Esophagus (tissue), 2 donors: Measurements from ENCODE around the gene EMX2. TPM values are rescaled to one million over a fixed set of nuclear protein-coding genes. Genes with fewer than 3 reads are reported as not detected.

ENCODE experiments used
- H3K27ac ChIP-seq, 2 donors: one replicate each; pipeline ENCODE4 v1.5.1; 2013; ENCODE audit warnings: low read depth in 2 of 2, mild to moderate bottlenecking in 2 of 2, inconsistent platforms in 1 of 2, low read length in 1 of 2, moderate library complexity in 1 of 2
- H3K27me3 ChIP-seq, 2 donors: one replicate each; pipeline ENCODE4 v1.6.1; 2013; ENCODE audit warnings: low read length in 2 of 2, control low read depth in 1 of 2, mild to moderate bottlenecking in 1 of 2; ENCODE audit not compliant: insufficient read depth in 2 of 2, control insufficient read depth in 1 of 2
- H3K36me3 ChIP-seq, 2 donors: one replicate each; pipeline ENCODE4 v1.6.1; 2013; ENCODE audit warnings: low read length in 1 of 2; ENCODE audit not compliant: control insufficient read depth in 2 of 2, insufficient read depth in 2 of 2
- H3K4me1 ChIP-seq, 2 donors: one replicate each; pipeline ENCODE4 v1.6.1; 2013; ENCODE audit warnings: low read length in 1 of 2; ENCODE audit not compliant: control insufficient read depth in 2 of 2, insufficient read depth in 2 of 2
- H3K4me3 ChIP-seq, 2 donors: one replicate each; pipeline ENCODE4 v1.5.1; 2013; ENCODE audit warnings: low read length in 2 of 2, mild to moderate bottlenecking in 2 of 2, low read depth in 1 of 2, moderate library complexity in 1 of 2
- H3K9me3 ChIP-seq, 2 donors: one replicate each; pipeline ENCODE4 v1.6.1; 2013; ENCODE audit warnings: mild to moderate bottlenecking in 2 of 2, low read depth in 1 of 2, low read length in 1 of 2, moderate library complexity in 1 of 2; ENCODE audit not compliant: control insufficient read depth in 2 of 2, insufficient read depth in 1 of 2
- WGBS, 2 donors: extraction: QIAGEN DNeasy Blood & Tissue Kit; methylation state at CpG; one replicate each; pipeline ENCODE4 v1.1.7; 2013; 5-methylcytosine and 5-hydroxymethylcytosine counted together
- polyA plus RNA-seq, 2 donors: library from polyadenylated mRNA; stranded (reverse); fragments of 200-250 nt; gene quantifications; one replicate each; pipeline ENCODE4 v1.2.3, GENCODE V29; 2013
- donor health status: healthy with polysubstance abuse.
- donor health status: Bipolar disorder and iron deficiency.

Gene EMX2
- polyA plus RNA-seq, 2 donors, result 0.10 to 0.15 TPM

DNA sequence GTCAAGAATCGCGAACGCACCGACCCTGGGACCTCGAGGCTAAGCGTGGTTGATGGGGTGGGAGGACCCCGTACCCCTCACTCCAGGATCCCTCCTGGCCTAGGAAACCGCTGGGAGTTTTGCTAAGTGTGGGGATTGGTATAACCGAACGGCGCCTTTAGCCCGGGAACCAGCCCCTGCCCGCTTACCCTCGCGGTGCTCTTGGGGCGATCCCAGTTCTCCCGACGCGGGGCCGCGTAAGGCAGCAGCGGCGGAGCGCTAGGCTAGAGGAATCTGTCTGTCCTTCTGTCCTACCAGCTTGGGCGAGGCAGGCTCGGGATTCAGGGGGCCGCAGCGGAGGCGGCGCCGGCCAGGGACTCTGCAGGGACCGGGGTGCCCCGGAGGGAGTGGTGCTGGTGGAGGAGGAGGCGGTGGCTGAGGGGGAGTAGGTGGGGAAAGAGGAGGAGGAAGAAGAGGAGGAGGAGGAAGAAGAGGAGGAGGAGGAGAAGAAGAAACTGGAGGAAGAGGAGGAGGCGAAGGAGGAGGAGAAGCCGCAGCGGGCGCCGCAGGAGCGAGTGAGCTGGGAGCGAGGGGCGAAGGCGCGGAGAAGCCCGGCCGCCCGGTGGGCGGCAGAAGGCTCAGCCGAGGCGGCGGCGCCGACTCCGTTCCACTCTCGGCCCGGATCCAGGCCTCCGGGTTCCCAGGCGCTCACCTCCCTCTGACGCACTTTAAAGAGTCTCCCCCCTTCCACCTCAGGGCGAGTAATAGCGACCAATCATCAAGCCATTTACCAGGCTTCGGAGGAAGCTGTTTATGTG is 439 bp upstream of the EMX2 start:
- H3K36me3 ChIP-seq, result no peaks in the 10 kb centered on the region
- peaks cover 0 to 2% of the 10 kb centered on the region in 2 donors for H3K9me3 ChIP-seq
- peak overlapping the region in 1 of 2 donors; percentile 9 for H3K4me3 ChIP-seq
- 4 to 6% methylated on average over 60 to 62 of the region's 62 CpGs for WGBS, 2 donors
- H3K4me1 ChIP-seq, result peaks cover 13 to 14% of the 10 kb centered on the region in 2 donors
- peaks cover under 1 to 52% of the 10 kb centered on the region in 2 donors for H3K27me3 ChIP-seq
- no peak overlapping the region for H3K27ac ChIP-seq

DNA sequence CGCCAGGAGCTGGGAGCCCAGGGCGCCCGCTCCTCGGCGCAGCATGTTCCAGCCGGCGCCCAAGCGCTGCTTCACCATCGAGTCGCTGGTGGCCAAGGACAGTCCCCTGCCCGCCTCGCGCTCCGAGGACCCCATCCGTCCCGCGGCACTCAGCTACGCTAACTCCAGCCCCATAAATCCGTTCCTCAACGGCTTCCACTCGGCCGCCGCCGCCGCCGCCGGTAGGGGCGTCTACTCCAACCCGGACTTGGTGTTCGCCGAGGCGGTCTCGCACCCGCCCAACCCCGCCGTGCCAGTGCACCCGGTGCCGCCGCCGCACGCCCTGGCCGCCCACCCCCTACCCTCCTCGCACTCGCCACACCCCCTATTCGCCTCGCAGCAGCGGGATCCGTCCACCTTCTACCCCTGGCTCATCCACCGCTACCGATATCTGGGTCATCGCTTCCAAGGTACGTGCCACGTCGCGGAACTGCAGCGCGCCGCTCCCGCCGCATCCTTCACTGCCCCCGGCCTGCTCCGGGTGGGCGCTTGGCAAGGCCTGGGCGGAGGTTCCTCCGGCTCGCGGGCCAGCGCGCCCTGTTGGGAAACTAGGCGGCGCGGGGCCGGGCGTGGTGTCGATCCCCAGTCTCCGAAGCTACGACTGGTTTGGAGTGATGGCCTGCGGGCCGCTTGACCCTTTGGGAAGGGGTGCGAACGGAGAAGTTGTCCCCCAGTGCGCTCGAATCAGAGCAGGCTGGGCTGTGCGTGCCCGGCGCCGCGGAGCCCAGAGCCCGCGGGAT is 868 bp downstream of the EMX2 start:
- H3K4me3 ChIP-seq, result peak overlapping the region; percentile 31 to 37

DNA sequence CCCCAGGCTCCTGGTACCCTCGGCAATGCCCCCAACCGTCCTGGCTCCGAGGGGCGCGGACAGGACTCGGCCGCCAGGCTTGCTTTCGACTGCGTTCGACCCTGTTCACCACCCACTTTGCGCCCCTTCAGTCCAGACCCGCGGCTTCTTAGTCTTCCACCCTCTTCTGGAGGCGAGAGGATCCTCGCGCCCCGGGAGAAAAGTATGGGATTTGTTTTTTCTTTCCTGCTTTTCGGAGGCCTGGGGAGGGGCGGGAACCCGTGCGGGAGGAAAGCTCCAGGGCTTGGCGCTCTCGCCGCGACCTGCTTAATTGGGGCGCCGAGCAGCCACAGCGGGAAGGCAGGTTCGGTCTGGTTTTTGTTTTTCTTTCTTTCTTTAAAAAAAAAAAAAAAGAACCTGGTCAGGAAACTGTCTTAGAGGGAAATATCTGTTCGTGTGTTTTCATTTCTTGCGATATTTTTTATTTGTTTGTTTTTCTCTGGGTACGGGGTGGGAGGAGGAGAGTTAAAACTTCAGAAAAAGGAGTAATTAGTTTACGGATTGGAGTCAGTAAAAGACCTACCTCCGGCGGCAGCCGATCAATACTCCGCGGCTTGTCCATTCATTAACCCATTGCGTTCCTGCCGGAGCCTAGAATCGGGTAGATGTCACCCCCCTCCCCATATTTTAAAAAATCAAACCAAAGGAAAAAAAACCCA is 1.6 kb downstream of the EMX2 start:
- Histone ChIP-seq H3K27me3 (peaks cover 0 to 54% of the 10 kb centered on the region in 2 donors), H3K36me3 (no peaks in the 10 kb centered on the region), H3K4me3 (peak overlapping the region; percentile 31 to 37), H3K9me3 (peaks cover 0 to 2% of the 10 kb centered on the region in 2 donors), H3K27ac (no peak overlapping the region), H3K4me1 (peaks cover 9 to 14% of the 10 kb centered on the region in 2 donors)
- WGBS, 2 donors, result 3% methylated on average over 41 of the region's 41 CpGs

More for the DNA sequence above, 868 bp downstream of the EMX2 start:
- no peaks in the 10 kb centered on the region for H3K36me3 ChIP-seq
- H3K9me3 ChIP-seq, result peaks cover 0 to 2% of the 10 kb centered on the region in 2 donors
- peaks cover 0 to 53% of the 10 kb centered on the region in 2 donors for H3K27me3 ChIP-seq
- no peak overlapping the region for H3K27ac ChIP-seq
- peaks cover 9 to 14% of the 10 kb centered on the region in 2 donors for H3K4me1 ChIP-seq
- 3% methylated on average over 90 of the region's 90 CpGs for WGBS, 2 donors

DNA sequence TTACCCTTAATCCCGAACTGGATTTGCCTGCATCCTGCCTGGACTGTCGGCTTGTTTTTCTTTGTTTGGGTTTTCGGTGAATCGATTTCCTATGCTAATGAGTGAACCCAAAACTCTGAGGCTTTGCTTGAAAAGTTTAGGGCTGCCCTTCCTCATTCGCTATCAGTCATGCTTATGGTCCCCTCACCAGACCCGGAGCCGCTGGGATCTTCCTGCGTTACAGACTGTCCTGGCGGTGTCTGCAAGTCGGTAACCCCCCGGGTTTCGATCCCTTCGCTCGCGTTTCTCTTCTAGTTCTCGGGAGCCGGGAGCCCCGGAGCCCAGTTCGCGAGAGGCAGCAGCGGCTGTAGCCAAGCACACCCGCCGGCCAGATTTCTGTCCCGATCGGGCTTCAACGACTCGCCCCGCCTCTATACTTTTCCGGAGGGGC is 2.2 kb downstream of the EMX2 start:
- H3K36me3 ChIP-seq, result no peaks in the 10 kb centered on the region
- peaks cover 0 to 2% of the 10 kb centered on the region in 2 donors for H3K9me3 ChIP-seq
- no peak overlapping the region for H3K27ac ChIP-seq
- H3K4me1 ChIP-seq, result peaks cover 9 to 14% of the 10 kb centered on the region in 2 donors
- 4 to 6% methylated on average over 29 of the region's 29 CpGs for WGBS, 2 donors
- H3K4me3 ChIP-seq, result peak overlapping the region; percentile 21 to 37
- peaks cover 0 to 53% of the 10 kb centered on the region in 2 donors for H3K27me3 ChIP-seq

DNA sequence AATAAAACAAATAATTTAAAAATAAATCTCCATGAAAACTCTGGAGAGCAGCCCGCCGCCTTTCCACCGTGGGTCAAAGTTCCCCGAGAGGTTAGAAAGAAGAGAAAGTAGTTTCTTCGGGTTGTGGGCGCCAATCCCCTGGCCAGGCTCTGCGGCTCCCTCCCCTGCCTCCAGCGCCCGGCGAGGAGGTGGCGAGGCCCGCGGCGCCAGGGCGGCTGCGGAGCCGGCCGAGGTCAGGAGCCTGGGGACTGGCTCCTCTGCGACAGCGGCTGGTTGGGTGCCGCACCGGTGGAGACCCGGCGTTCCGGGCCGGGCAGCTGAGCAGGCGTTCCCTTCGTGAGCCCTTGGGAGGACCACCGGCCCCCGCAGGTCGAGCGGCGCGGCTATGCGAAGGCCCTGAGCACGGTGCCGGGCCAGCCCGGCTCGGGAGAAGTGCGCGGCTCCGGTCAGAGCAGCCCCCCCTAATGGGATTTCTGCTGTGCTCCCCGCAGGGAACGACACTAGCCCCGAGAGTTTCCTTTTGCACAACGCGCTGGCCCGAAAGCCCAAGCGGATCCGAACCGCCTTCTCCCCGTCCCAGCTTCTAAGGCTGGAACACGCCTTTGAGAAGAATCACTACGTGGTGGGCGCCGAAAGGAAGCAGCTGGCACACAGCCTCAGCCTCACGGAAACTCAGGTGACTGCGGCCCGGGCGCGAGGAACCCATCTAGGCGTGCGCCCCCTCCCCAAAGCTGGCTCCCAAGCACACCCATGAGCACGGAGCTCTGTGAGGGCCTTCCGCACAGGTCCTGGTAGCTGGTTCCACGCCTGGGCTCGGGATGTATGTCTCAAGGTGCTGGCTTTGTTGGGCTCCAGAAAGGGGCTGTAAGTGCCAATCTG is 2.8 kb downstream of the EMX2 start:
- Histone ChIP-seq H3K4me3 (peak overlapping the region; percentile 2 to 37), H3K4me1 (peaks cover 9 to 14% of the 10 kb centered on the region in 2 donors), H3K36me3 (no peaks in the 10 kb centered on the region), H3K27me3 (peaks cover 0 to 56% of the 10 kb centered on the region in 2 donors), H3K9me3 (peaks cover 0 to 2% of the 10 kb centered on the region in 2 donors), H3K27ac (no peak overlapping the region)
- WGBS, 2 donors, result 7% methylated on average over 59 to 67 of the region's 67 CpGs

DNA sequence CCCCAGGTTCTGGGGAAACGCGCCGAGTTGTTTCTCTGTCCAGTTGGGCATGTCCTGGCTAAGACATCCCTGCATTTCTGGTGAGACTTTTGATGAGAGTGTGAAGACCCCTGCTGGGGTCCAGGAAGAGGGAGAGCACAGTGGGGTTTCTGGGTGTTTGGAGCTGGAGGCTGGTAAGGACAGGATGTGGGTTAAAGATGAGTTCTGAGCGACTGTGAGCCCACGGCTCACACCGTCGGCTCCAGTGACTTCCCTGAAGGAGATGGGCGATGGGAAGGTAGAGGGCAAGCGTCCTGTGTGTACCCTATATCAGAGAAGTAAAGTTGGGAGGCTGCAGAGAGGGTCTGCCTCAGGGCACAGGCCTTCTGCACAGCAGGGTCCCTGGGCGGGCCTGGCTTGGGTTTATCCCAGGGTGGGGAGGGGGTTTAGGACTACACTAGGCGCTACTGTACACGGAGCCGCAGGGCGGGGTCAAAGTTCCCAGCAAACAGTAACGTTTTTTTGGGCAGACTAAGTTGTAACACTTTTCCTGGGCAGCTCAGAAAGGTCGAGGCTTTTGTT is 3.6 kb downstream of the EMX2 start:
- Histone ChIP-seq H3K4me3 (no peak overlapping the region), H3K9me3 (peaks cover 0 to 2% of the 10 kb centered on the region in 2 donors), H3K36me3 (no peaks in the 10 kb centered on the region), H3K4me1 (peaks cover 9 to 14% of the 10 kb centered on the region in 2 donors), H3K27ac (no peak overlapping the region), H3K27me3 (peaks cover 0 to 54% of the 10 kb centered on the region in 2 donors)
- WGBS, 2 donors, result 13 to 26% methylated on average over 16 of the region's 16 CpGs

DNA sequence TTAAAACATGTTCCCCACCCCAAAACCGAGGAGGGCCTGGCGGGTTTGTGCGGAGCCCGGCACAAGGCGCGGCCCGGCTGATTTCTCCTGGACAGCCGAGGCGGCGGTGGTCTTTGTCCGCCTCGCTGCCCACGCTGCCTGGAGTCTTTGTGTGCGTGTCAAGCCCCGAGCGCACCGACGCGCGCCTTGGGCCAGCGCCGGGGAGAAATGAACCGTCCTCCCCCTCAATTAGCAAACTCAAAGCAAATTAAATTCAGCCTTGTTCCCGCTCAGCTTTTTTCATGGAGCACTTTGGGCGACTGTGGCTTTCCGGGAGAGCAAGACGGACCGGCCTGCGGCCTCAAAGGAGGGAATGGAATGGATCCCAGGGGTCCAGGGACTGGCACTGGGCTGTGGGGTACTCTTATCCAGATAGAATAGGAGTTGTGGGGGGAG is 4.1 kb downstream of the EMX2 start:
- peaks cover 0 to 3% of the 10 kb centered on the region in 2 donors for H3K9me3 ChIP-seq
- H3K36me3 ChIP-seq, result no peaks in the 10 kb centered on the region
- WGBS, 2 donors, result 14 to 27% methylated on average over 29 of the region's 29 CpGs
- no peak overlapping the region for H3K4me3 ChIP-seq
- no peak overlapping the region for H3K27ac ChIP-seq
- peaks cover 1 to 55% of the 10 kb centered on the region in 2 donors for H3K27me3 ChIP-seq
- peaks cover 9 to 14% of the 10 kb centered on the region in 2 donors for H3K4me1 ChIP-seq

DNA sequence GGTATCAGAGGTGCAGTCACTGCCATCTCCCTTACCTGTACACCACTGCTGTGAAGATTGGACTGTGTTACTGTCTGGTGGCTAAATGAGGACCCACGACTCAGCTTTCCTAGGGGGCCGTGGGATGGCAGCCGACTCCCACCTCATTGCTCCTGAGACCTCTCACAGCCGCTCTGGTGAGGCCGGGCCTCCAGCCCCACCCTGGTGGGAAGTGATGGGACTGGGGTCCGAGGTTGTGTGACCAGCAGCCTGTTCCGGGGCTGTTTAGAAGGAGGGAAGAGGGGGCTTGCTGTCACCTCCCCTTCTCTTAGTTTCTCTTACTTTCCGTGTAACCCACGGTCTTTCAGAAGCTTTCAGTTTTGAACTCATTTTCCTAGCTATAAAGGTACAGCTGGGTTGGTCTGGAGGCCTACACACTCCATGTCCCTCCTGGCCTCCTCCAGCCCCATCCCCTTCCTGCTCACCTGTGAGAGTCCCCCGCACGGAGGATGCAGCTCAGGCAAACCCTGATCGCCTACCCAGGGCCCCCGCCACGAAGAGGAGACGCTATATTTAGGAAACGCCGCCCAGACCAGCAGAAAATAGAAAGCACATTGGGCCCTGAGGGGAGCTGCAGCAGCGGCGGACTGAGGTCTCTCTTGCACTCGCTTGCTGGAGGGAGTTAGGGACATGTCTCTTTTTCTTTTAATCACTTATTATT is 4.6 kb downstream of the EMX2 start:
- peaks cover 0 to 5% of the 10 kb centered on the region in 2 donors for H3K9me3 ChIP-seq
- no peaks in the 10 kb centered on the region for H3K36me3 ChIP-seq
- 26 to 27% methylated on average over 20 of the region's 20 CpGs for WGBS, 2 donors
- H3K27ac ChIP-seq, result no peak overlapping the region
- H3K4me3 ChIP-seq, result no peak overlapping the region
- H3K27me3 ChIP-seq, result peaks cover 7 to 56% of the 10 kb centered on the region in 2 donors
- peaks cover 9 to 17% of the 10 kb centered on the region in 2 donors for H3K4me1 ChIP-seq
